H1 (cell line): Measurements from ENCODE around the gene MAFF. TPM values are rescaled to one million over a fixed set of nuclear protein-coding genes. Genes with fewer than 3 reads are reported as not detected.

Source experiments
- CTCF ChIA-PET: fragments of 300-600 bp; sonication (Branson Sonifier 250); formaldehyde crosslinking; loops from one replicate; lab custom pipeline; 2021; ENCODE audit not compliant: partially characterized antibody; lab: Charles Lee
- POLR2A ChIA-PET: fragments of 300-600 bp; sonication (Branson Sonifier 250); formaldehyde crosslinking; loops from one replicate; lab custom pipeline; 2021; ENCODE audit warnings: inconsistent platforms; ENCODE audit not compliant: partially characterized antibody; lab: Charles Lee
- DNase-seq, 2 experiments: peaks; one replicate each; pipeline versions ENCODE4 v3.0.0 to v3.0.0-alpha.2; 2010 to 2022; ENCODE audit warnings: low spot score in 2 of 2, low read depth in 1 of 2, mixed read lengths in 1 of 2
- FAIRE-seq: peaks from 2 replicates; lab custom pipeline; 2011; peaks lifted over from hg19 to GRCh38; lab: Jason Lieb, UNC
- H2AFZ ChIP-seq: 2 replicates; pipeline ENCODE4 v1.8.1; 2012; ENCODE audit warnings: low read length, inconsistent platforms
- H2AK5ac ChIP-seq: 2 replicates; pipeline ENCODE4 v1.6.1; 2013; ENCODE audit warnings: low read depth, low read length
- H2BK120ac ChIP-seq: replicated peaks from 2 replicates; pipeline ENCODE3; 2013; ENCODE audit warnings: low read depth, low read length, inconsistent platforms
- H2BK12ac ChIP-seq: 2 replicates; pipeline ENCODE4 v1.6.1; 2013; ENCODE audit warnings: low read depth, low read length
- H2BK15ac ChIP-seq: 2 replicates; pipeline ENCODE4 v1.6.1; 2013; ENCODE audit warnings: low read length
- H2BK20ac ChIP-seq: 2 replicates; pipeline ENCODE4 v1.6.1; 2013; ENCODE audit warnings: low read length
- H2BK5ac ChIP-seq: 2 replicates; pipeline ENCODE4 v1.6.1; 2013; ENCODE audit warnings: low read depth, low read length
- H3K14ac ChIP-seq: 2 replicates; pipeline ENCODE4 v1.6.1; 2013; ENCODE audit warnings: inconsistent platforms; ENCODE audit not compliant: insufficient read length
- H3K18ac ChIP-seq: 2 replicates; pipeline ENCODE4 v1.6.1; 2013; ENCODE audit warnings: low read length; ENCODE audit errors: extremely low read depth
- H3K23ac ChIP-seq: 2 replicates; pipeline ENCODE4 v1.6.1; 2013; ENCODE audit warnings: inconsistent platforms; ENCODE audit not compliant: insufficient read length
- H3K23me2 ChIP-seq: 2 replicates; pipeline ENCODE4 v1.6.1; 2013; ENCODE audit warnings: low read depth, low read length
- H3K27ac ChIP-seq: 2 replicates; pipeline ENCODE4 v1.6.1; 2011; ENCODE audit warnings: low read depth, low read length, inconsistent platforms
- H3K27me3 ChIP-seq, 4 experiments: replicated peaks in 1 of 4; 1 replicate in 1 of 4; 2 replicates in 3 of 4; pipeline versions ENCODE4 v1.6.1 to v1.8.1; 2011 to 2013; ENCODE audit warnings: low read length in 3 of 4, mild to moderate bottlenecking in 3 of 4, inconsistent platforms in 2 of 4, mixed read lengths in 2 of 4, moderate library complexity in 1 of 4; ENCODE audit not compliant: control insufficient read depth in 3 of 4, insufficient read depth in 3 of 4; ENCODE audit errors: extremely low read depth in 1 of 4
- H3K36me3 ChIP-seq, 4 experiments: 2 replicates each; pipeline versions ENCODE4 v1.6.1 to v1.8.1; 2011 to 2013; ENCODE audit warnings: mild to moderate bottlenecking in 4 of 4, low read length in 3 of 4, moderate library complexity in 2 of 4, control low read depth in 1 of 4, inconsistent platforms in 1 of 4; ENCODE audit not compliant: insufficient read depth in 4 of 4, control insufficient read depth in 2 of 4
- H3K4ac ChIP-seq: replicated peaks from 2 replicates; pipeline ENCODE3; 2013; ENCODE audit warnings: low read length, low read depth, mixed read lengths, inconsistent platforms; ENCODE audit not compliant: insufficient read length
- H3K4me1 ChIP-seq, 4 experiments: replicated peaks in 1 of 4; 1 replicate in 1 of 4; 2 replicates in 3 of 4; pipeline versions ENCODE4 v1.6.1 to v1.8.1; 2011 to 2013; ENCODE audit warnings: low read length in 3 of 4, inconsistent platforms in 2 of 4, mixed read lengths in 1 of 4; ENCODE audit not compliant: insufficient read depth in 4 of 4, control insufficient read depth in 3 of 4
- H3K4me2 ChIP-seq, 2 experiments: 2 replicates each; pipeline versions ENCODE4 v1.6.1 to v1.8.1; 2011 to 2013; ENCODE audit warnings: low read depth in 2 of 2, low read length in 2 of 2, control low read depth in 1 of 2, inconsistent platforms in 1 of 2, mild to moderate bottlenecking in 1 of 2; ENCODE audit not compliant: insufficient read depth in 1 of 2
- H3K4me3 ChIP-seq, 4 experiments: fragments of 200-600, 300-600 bp in 1 of 4; sonication (generic), shearing (Covaris generic), sonication (Bioruptor Twin) in 1 of 4; 2 replicates each; pipeline versions ENCODE4 v1.5.1 to v1.8.1; 2011 to 2016; ENCODE audit warnings: low read length in 4 of 4, low read depth in 3 of 4, control low read depth in 2 of 4, inconsistent platforms in 2 of 4, mild to moderate bottlenecking in 2 of 4, mixed read lengths in 1 of 4, moderate library complexity in 1 of 4; ENCODE audit not compliant: insufficient read depth in 2 of 4; ENCODE audit errors: extremely low read depth in 1 of 4
- H3K56ac ChIP-seq: replicated peaks from 2 replicates; pipeline ENCODE3; 2013; ENCODE audit warnings: low read depth, mild to moderate bottlenecking, mixed read lengths, low read length, inconsistent platforms; ENCODE audit not compliant: insufficient read length
- H3K79me1 ChIP-seq: 2 replicates; pipeline ENCODE4 v1.6.1; 2013; ENCODE audit warnings: low read depth, low read length, control low read depth
- H3K79me2 ChIP-seq, 2 experiments: 2 replicates each; pipeline versions ENCODE4 v1.6.1 to v1.8.1; 2012 to 2013; ENCODE audit warnings: low read length in 2 of 2, mild to moderate bottlenecking in 2 of 2, inconsistent platforms in 1 of 2; ENCODE audit not compliant: insufficient read depth in 2 of 2, control insufficient read depth in 1 of 2
- H3K9ac ChIP-seq, 4 experiments: replicated peaks in 1 of 4; 1 replicate in 1 of 4; 2 replicates in 3 of 4; pipeline versions ENCODE4 v1.6.1 to v1.8.1; 2011 to 2013; ENCODE audit warnings: low read depth in 3 of 4, low read length in 3 of 4, control low read depth in 2 of 4, mild to moderate bottlenecking in 2 of 4, moderate library complexity in 2 of 4, inconsistent platforms in 1 of 4; ENCODE audit errors: extremely low read depth in 1 of 4
- H3K9me3 ChIP-seq, 2 experiments: 2 replicates each; pipeline versions ENCODE4 v1.6.1 to v1.8.1; 2012 to 2013; ENCODE audit warnings: mild to moderate bottlenecking in 2 of 2, moderate library complexity in 2 of 2, control low read depth in 1 of 2, inconsistent platforms in 1 of 2, low read depth in 1 of 2, low read length in 1 of 2, mixed read lengths in 1 of 2; ENCODE audit not compliant: insufficient read depth in 2 of 2
- H4K20me1 ChIP-seq, 2 experiments: replicated peaks in 1 of 2; 2 replicates each; pipeline versions ENCODE3 to v1.8.1; 2011 to 2013; ENCODE audit warnings: inconsistent platforms in 2 of 2, low read length in 2 of 2, mild to moderate bottlenecking in 1 of 2; ENCODE audit not compliant: insufficient read depth in 2 of 2, control insufficient read depth in 1 of 2
- H4K5ac ChIP-seq: 2 replicates; pipeline ENCODE4 v1.6.1; 2013; ENCODE audit warnings: low read length, low read depth, mixed read lengths, inconsistent platforms; ENCODE audit not compliant: insufficient read length
- H4K8ac ChIP-seq: 2 replicates; pipeline ENCODE4 v1.8.0; 2013; ENCODE audit warnings: mild to moderate bottlenecking, moderate library complexity, low read length, inconsistent platforms; ENCODE audit not compliant: insufficient read depth; ENCODE audit errors: extremely low read depth
- H4K91ac ChIP-seq: replicated peaks from 2 replicates; pipeline ENCODE3; 2013; ENCODE audit warnings: low read length, mixed read lengths, inconsistent platforms; ENCODE audit not compliant: insufficient read length
- BACH1 ChIP-seq: IDR thresholded peaks from 2 replicates; pipeline ENCODE4 v1.6.1; 2012; ENCODE audit warnings: low read length, improper control_type of control experiment
- CREB1 ChIP-seq: IDR thresholded peaks from 2 replicates; pipeline ENCODE4 v1.6.1; 2012; ENCODE audit warnings: inconsistent platforms
- KDM1A ChIP-seq: fragments of 200-600, 300-600 bp; sonication (generic); IDR thresholded peaks from 2 replicates; pipeline ENCODE4 v1.7.1; 2016; ENCODE audit warnings: mild to moderate bottlenecking, low read length, borderline replicate concordance
- MAFK ChIP-seq: IDR thresholded peaks from 2 replicates; pipeline ENCODE4 v1.6.1; 2012; ENCODE audit warnings: low read depth, mild to moderate bottlenecking, improper control_type of control experiment, low read length
- NANOG ChIP-seq: IDR thresholded peaks from 2 replicates; pipeline ENCODE4 v1.6.1; 2011; ENCODE audit warnings: low read length, low read depth, mild to moderate bottlenecking, inconsistent platforms; ENCODE audit not compliant: insufficient read depth, poor library complexity, severe bottlenecking
- RNF2 ChIP-seq: fragments of 200-900, 300-1000 bp; sonication (generic); IDR thresholded peaks from 2 replicates; pipeline ENCODE4 v1.7.1; 2016; ENCODE audit warnings: borderline replicate concordance, low read depth, mild to moderate bottlenecking, antibody characterized with exemption, low read length; ENCODE audit not compliant: poor library complexity, severe bottlenecking; ENCODE audit errors: missing control alignments
- SIRT6 ChIP-seq: IDR thresholded peaks from one replicate; pipeline ENCODE4 v1.7.1; 2012; ENCODE audit warnings: low read length, inconsistent platforms
- TCF12 ChIP-seq: IDR thresholded peaks from 2 replicates; pipeline ENCODE4 v1.6.1; 2011; ENCODE audit warnings: low read depth, mild to moderate bottlenecking, low read length
- WGBS, 2 experiments: shearing (Covaris generic) in 1 of 2; methylation state at CpG; one replicate each; pipeline versions ENCODE4 v1.1.6 to v1.1.7; 2013 to 2015; ENCODE audit warnings: low lambda C conversion rate in 2 of 2, mixed read lengths in 2 of 2, inconsistent platforms in 1 of 2, low coverage in 1 of 2, missing lambda C conversion rate in 1 of 2; ENCODE audit not compliant: insufficient replicate concordance in 2 of 2, insufficient coverage in 1 of 2, insufficient read length in 1 of 2; ENCODE audit errors: extremely low coverage in 1 of 2, missing lambda C conversion rate in 1 of 2; 5-methylcytosine and 5-hydroxymethylcytosine counted together
- polyA plus RNA-seq, 7 experiments: library from polyadenylated mRNA; depleted of rRNA in 3 of 7; stranded (reverse) in 5 of 7; unstranded in 2 of 7; fragments of >200 nt in 5 of 7; fragments of 200-250 nt in 2 of 7; gene quantifications; 1 replicate in 5 of 7; 2 replicates in 1 of 7; 4 replicates in 1 of 7; pipeline versions ENCODE4 v1.2.1 to v1.2.3, GENCODE V29; 2011 to 2013; ENCODE audit warnings: missing spikeins in 2 of 7, mixed read lengths in 2 of 7
- total RNA-seq: library from RNA; stranded (reverse); fragmentation: NEBNext Ultra II Directional; extraction: Animal tissue kit (Norgen Biotek cat#: 25700); gene quantifications from 2 replicates; pipeline ENCODE4 v1.2.1, GENCODE V29; 2021

MAFF gene
- total and polyA plus RNA-seq, 2 of the 8 experiments (the other 6 are each of a cell fraction or from before 2014, with no cell fraction given), result 1.5 to 6.3 TPM

DNA sequence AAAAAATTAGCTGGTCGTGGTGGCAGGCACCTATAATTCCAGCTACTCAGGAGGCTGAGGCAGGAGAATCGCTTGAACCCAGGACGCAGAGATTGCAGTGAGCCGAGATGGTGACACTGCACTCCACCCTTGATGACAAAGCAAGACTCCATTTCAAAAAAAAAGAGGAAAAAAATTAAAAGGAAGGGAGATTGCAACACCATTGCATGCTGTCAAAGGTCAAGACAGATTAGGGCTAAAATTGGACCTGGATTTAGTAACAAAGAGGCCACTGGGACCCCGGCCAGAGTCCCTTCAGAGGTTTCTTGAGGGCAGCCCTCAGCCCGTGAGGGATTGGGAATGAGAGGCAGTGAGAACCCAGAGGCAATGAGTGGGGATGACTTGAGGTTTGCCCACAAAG, 8.2 kb upstream of the MAFF start:
- H2AFZ ChIP-seq, result no peak overlapping the region
- H3K4me1 ChIP-seq, result peaks cover 0 to 1% (median 0%) of the 10 kb centered on the region in 4 experiments; a peak in 1 of 7 replicates
- FAIRE-seq (no peak), DNase-seq (no peak)
- no peak overlapping the region for H3K18ac ChIP-seq
- H3K27ac ChIP-seq, result no peak overlapping the region
- no peak overlapping the region for H2BK12ac ChIP-seq
- no peak for TF ChIP-seq BACH1
- TF ChIP-seq CREB1, result no peak
- TF ChIP-seq KDM1A, result no peak
- no peak for TF ChIP-seq MAFK
- no peak for TF ChIP-seq TCF12
- no peak for TF ChIP-seq NANOG
- TF ChIP-seq SIRT6, result no peak
- no peak for TF ChIP-seq RNF2
- H3K79me2 ChIP-seq, result no peaks in the 10 kb centered on the region
- 89% methylated on average over 5 of the region's 6 CpGs; no CpG with 5 or more reads in 1 of the 2 experiments for WGBS, 2 experiments
- H2BK5ac ChIP-seq, result no peak overlapping the region
- H4K91ac ChIP-seq, result no peak overlapping the region
- H3K9me3 ChIP-seq, result no peaks in the 10 kb centered on the region
- H2BK15ac ChIP-seq, result no peak overlapping the region
- H3K9ac ChIP-seq, result no peak overlapping the region
- ChIA-PET POLR2A (interaction anchor here (1.7 to 2.1 kb wide), 2 partner anchors 8 to 10 kb away, joined by 3 to 15 read pairs; partner anchors contain the start of gene MAFF), CTCF (interaction anchor here (0.6 to 2.2 kb wide), 7 partner anchors 8 to 114 kb away, joined by 3 to 8 read pairs (median 3); partner anchors contain the start of gene PLA2G6)
- H3K23ac ChIP-seq, result no peak overlapping the region
- no peak overlapping the region for H2BK20ac ChIP-seq
- peaks cover 3% of the 10 kb centered on the region; the same call in 1 of the 2 replicates for H3K23me2 ChIP-seq
- H3K79me1 ChIP-seq, result no peaks in the 10 kb centered on the region
- H4K8ac ChIP-seq, result no peak overlapping the region
- no peak overlapping the region for H2AK5ac ChIP-seq
- H3K56ac ChIP-seq, result no peak overlapping the region
- no peak overlapping the region for H2BK120ac ChIP-seq
- H3K4me3 ChIP-seq, result no peak overlapping the region
- H3K14ac ChIP-seq, result no peak overlapping the region
- H3K27me3 ChIP-seq, result no peaks in the 10 kb centered on the region; a peak in 3 of 7 replicates
- no peak overlapping the region for H4K5ac ChIP-seq
- no peak overlapping the region for H3K4me2 ChIP-seq
- H3K4ac ChIP-seq, result no peak overlapping the region
- no peaks in the 10 kb centered on the region for H3K36me3 ChIP-seq
- H4K20me1 ChIP-seq, result no peaks in the 10 kb centered on the region
